ENCODE results near the gene LYPD1. TPM values are rescaled to one million over a fixed set of nuclear protein-coding genes. Genes with fewer than 3 reads are reported as not detected.

Gene LYPD1
- total and polyA plus RNA-seq, 2 experiments from 2014 or later = 1.5 to 4.2 TPM

DNA sequence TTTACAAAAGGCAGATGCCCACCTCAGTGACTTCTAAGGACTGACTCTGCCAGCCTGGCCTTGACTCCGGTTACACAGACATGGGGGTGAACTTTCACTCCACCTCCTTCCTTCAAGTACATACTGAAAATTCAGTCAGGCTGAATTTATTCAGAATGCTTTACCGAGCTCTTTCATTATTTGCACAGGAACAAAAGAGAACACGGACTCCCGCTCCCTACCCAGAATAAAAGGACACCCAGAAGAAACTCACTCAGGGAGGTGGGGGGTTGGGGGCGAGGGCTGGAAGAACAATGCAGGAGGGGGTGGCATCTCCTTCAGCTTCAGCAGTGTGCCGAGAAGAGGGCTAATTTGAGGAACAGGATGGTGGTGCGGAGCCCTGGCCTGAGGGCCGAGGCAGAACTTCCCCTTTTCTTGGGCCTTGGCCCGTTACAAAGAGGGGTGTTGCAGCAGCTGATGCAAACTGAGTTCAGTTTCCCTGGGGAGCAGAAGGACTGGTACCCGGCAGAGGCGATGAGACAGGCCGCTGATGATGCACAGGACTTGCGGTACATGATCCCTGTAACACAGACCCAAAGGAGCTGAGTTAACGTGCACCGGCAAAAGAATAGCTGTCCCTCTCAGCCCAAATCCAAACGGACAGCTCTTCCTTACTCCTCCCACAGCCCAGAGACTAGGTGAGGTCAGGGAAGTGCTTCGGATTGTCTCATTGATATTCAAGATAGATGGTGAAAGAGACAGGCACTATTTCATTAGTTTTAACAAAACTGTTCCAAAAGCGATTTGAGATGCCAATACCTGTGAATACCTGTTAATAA is 24.1 kb downstream of the LYPD1 start:
- Mint-ChIP-seq H3K9me3 (no peaks in the 10 kb centered on the region), H3K4me3 (no peak overlapping the region), H3K4me1 (peaks cover 24% of the 10 kb centered on the region), H3K27me3 (ENCODE audit: insufficient read depth, low read depth, poor library complexity) (peaks cover 6% of the 10 kb centered on the region), H3K36me3 (ENCODE audit: low read depth) (no peaks in the 10 kb centered on the region), H3K27ac (no peak overlapping the region)
- Histone ChIP-seq H3K79me2 (replicated peaks; ENCODE audit: insufficient read depth) (no peaks in the 10 kb centered on the region), H4K20me1 (replicated peaks; ENCODE audit: insufficient read depth) (no peaks in the 10 kb centered on the region), H3K4me2 (no peak overlapping the region), H3K27ac (ENCODE audit: low read depth) (no peak overlapping the region), H3K4me1 (ENCODE audit: insufficient read depth) (peaks cover 9% of the 10 kb centered on the region), H3K4me3 (no peak overlapping the region), H3F3A (replicated peaks; ENCODE audit: low read depth) (no peaks in the 10 kb centered on the region), H3K9me2 (ENCODE audit: insufficient read depth) (no peaks in the 10 kb centered on the region), H2AFZ (peak overlapping the region; percentile 23; the same call in 1 of the 2 replicates), H3K36me3 (ENCODE audit: insufficient read depth) (no peaks in the 10 kb centered on the region), H3K27me3 (ENCODE audit: insufficient read depth) (no peaks in the 10 kb centered on the region)
- TF ChIP-seq EZH2 (IDR thresholded peaks at IDR 0.05; ENCODE audit: low read depth, unreplicated experiment) = no peak
- TF ChIP-seq STAT1 (IDR thresholded peaks at IDR 0.05; ENCODE audit: unreplicated experiment) = no peak
- TF ChIP-seq NANOG (IDR thresholded peaks at IDR 0.05; ENCODE audit: borderline replicate concordance) = no peak
- TF ChIP-seq, protein P1, sequence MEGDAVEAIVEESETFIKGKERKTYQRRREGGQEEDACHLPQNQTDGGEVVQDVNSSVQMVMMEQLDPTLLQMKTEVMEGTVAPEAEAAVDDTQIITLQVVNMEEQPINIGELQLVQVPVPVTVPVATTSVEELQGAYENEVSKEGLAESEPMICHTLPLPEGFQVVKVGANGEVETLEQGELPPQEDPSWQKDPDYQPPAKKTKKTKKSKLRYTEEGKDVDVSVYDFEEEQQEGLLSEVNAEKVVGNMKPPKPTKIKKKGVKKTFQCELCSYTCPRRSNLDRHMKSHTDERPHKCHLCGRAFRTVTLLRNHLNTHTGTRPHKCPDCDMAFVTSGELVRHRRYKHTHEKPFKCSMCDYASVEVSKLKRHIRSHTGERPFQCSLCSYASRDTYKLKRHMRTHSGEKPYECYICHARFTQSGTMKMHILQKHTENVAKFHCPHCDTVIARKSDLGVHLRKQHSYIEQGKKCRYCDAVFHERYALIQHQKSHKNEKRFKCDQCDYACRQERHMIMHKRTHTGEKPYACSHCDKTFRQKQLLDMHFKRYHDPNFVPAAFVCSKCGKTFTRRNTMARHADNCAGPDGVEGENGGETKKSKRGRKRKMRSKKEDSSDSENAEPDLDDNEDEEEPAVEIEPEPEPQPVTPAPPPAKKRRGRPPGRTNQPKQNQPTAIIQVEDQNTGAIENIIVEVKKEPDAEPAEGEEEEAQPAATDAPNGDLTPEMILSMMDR (conservative IDR thresholded peaks at IDR 0.05; ENCODE audit: low read depth in 2 of 2) = no peak
- TF ChIP-seq POLR2AphosphoS5 (IDR thresholded peaks at IDR 0.05; ENCODE audit: low read depth) = no peak
- no peak for TF ChIP-seq JUNB (IDR thresholded peaks at IDR 0.05; ENCODE audit: unreplicated experiment)
- TF ChIP-seq, protein P2, sequence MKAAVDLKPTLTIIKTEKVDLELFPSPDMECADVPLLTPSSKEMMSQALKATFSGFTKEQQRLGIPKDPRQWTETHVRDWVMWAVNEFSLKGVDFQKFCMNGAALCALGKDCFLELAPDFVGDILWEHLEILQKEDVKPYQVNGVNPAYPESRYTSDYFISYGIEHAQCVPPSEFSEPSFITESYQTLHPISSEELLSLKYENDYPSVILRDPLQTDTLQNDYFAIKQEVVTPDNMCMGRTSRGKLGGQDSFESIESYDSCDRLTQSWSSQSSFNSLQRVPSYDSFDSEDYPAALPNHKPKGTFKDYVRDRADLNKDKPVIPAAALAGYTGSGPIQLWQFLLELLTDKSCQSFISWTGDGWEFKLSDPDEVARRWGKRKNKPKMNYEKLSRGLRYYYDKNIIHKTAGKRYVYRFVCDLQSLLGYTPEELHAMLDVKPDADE (IDR thresholded peaks at IDR 0.05) = no peak
- TF ChIP-seq, protein P3, sequence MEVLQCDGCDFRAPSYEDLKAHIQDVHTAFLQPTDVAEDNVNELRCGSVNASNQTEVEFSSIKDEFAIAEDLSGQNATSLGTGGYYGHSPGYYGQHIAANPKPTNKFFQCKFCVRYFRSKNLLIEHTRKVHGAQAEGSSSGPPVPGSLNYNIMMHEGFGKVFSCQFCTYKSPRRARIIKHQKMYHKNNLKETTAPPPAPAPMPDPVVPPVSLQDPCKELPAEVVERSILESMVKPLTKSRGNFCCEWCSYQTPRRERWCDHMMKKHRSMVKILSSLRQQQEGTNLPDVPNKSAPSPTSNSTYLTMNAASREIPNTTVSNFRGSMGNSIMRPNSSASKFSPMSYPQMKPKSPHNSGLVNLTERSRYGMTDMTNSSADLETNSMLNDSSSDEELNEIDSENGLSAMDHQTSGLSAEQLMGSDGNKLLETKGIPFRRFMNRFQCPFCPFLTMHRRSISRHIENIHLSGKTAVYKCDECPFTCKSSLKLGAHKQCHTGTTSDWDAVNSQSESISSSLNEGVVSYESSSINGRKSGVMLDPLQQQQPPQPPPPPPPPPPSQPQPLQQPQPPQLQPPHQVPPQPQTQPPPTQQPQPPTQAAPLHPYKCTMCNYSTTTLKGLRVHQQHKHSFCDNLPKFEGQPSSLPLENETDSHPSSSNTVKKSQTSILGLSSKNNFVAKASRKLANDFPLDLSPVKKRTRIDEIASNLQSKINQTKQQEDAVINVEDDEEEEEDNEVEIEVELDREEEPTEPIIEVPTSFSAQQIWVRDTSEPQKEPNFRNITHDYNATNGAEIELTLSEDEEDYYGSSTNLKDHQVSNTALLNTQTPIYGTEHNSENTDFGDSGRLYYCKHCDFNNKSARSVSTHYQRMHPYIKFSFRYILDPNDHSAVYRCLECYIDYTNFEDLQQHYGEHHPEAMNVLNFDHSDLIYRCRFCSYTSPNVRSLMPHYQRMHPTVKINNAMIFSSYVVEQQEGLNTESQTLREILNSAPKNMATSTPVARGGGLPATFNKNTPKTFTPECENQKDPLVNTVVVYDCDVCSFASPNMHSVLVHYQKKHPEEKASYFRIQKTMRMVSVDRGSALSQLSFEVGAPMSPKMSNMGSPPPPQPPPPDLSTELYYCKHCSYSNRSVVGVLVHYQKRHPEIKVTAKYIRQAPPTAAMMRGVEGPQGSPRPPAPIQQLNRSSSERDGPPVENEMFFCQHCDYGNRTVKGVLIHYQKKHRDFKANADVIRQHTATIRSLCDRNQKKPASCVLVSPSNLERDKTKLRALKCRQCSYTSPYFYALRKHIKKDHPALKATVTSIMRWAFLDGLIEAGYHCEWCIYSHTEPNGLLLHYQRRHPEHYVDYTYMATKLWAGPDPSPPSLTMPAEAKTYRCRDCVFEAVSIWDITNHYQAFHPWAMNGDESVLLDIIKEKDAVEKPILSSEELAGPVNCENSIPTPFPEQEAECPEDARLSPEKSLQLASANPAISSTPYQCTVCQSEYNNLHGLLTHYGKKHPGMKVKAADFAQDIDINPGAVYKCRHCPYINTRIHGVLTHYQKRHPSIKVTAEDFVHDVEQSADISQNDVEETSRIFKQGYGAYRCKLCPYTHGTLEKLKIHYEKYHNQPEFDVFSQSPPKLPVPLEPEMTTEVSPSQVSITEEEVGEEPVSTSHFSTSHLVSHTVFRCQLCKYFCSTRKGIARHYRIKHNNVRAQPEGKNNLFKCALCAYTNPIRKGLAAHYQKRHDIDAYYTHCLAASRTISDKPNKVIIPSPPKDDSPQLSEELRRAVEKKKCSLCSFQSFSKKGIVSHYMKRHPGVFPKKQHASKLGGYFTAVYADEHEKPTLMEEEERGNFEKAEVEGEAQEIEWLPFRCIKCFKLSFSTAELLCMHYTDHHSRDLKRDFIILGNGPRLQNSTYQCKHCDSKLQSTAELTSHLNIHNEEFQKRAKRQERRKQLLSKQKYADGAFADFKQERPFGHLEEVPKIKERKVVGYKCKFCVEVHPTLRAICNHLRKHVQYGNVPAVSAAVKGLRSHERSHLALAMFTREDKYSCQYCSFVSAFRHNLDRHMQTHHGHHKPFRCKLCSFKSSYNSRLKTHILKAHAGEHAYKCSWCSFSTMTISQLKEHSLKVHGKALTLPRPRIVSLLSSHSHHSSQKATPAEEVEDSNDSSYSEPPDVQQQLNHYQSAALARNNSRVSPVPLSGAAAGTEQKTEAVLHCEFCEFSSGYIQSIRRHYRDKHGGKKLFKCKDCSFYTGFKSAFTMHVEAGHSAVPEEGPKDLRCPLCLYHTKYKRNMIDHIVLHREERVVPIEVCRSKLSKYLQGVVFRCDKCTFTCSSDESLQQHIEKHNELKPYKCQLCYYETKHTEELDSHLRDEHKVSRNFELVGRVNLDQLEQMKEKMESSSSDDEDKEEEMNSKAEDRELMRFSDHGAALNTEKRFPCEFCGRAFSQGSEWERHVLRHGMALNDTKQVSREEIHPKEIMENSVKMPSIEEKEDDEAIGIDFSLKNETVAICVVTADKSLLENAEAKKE (CRISPR knock-in tag; IDR thresholded peaks at IDR 0.05) = no peak
- TF ChIP-seq ZNF331 (CRISPR knock-in tag; IDR thresholded peaks at IDR 0.05; ENCODE audit: low read depth) = no peak
- TF ChIP-seq EZH2phosphoT487 (IDR thresholded peaks at IDR 0.05; ENCODE audit: unreplicated experiment) = no peak
- no peak for TF ChIP-seq ZNF114 (CRISPR knock-in tag; IDR thresholded peaks at IDR 0.05)
- TF ChIP-seq, protein P4, sequence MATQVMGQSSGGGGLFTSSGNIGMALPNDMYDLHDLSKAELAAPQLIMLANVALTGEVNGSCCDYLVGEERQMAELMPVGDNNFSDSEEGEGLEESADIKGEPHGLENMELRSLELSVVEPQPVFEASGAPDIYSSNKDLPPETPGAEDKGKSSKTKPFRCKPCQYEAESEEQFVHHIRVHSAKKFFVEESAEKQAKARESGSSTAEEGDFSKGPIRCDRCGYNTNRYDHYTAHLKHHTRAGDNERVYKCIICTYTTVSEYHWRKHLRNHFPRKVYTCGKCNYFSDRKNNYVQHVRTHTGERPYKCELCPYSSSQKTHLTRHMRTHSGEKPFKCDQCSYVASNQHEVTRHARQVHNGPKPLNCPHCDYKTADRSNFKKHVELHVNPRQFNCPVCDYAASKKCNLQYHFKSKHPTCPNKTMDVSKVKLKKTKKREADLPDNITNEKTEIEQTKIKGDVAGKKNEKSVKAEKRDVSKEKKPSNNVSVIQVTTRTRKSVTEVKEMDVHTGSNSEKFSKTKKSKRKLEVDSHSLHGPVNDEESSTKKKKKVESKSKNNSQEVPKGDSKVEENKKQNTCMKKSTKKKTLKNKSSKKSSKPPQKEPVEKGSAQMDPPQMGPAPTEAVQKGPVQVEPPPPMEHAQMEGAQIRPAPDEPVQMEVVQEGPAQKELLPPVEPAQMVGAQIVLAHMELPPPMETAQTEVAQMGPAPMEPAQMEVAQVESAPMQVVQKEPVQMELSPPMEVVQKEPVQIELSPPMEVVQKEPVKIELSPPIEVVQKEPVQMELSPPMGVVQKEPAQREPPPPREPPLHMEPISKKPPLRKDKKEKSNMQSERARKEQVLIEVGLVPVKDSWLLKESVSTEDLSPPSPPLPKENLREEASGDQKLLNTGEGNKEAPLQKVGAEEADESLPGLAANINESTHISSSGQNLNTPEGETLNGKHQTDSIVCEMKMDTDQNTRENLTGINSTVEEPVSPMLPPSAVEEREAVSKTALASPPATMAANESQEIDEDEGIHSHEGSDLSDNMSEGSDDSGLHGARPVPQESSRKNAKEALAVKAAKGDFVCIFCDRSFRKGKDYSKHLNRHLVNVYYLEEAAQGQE (IDR thresholded peaks at IDR 0.05; ENCODE audit: unreplicated experiment) = no peak
- TF ChIP-seq CREB1 (CRISPR knock-in tag; IDR thresholded peaks at IDR 0.05; ENCODE audit: low read depth) = no peak
- ATAC-seq = peak; percentile 63
- no peak for DNase-seq (ENCODE audit: low spot score)
